Endothelial cell of umbilical vein (primary cell): ENCODE measurements around the gene CCDC6. TPM values are rescaled to one million over a fixed set of nuclear protein-coding genes. Genes with fewer than 3 reads are reported as not detected.

ENCODE experiments used
- Bru-seq: library from RNA; stranded (reverse); fragments of 400-500 nt; gene quantifications from one replicate; lab custom pipeline; 2021; lab: Mats Ljungman, UMichigan
- BruChase-seq, 2 experiments: library from RNA; stranded (reverse); fragments of 400-500 nt; gene quantifications; one replicate each; lab custom pipeline; 2021; lab: Mats Ljungman, UMichigan
- BruUV-seq: library from RNA; stranded (reverse); fragments of 400-500 nt; replicated peaks from 2 replicates; lab custom pipeline; 2021; lab: Mats Ljungman, UMichigan
- CTCF ChIA-PET: fragments of 300-600, 350-600 bp; sonication (Branson Sonifier 250); formaldehyde crosslinking; loops from one replicate; lab custom pipeline; 2021; ENCODE audit warnings: antibody characterized with exemption, inconsistent platforms; lab: Charles Lee
- POLR2A ChIA-PET: fragments of 300-600, 350-600 bp; sonication (Branson Sonifier 250); formaldehyde crosslinking; loops from one replicate; lab custom pipeline; 2021; ENCODE audit warnings: antibody characterized with exemption, inconsistent platforms; lab: Charles Lee
- DNase-seq: peaks from one replicate; pipeline ENCODE4 v3.0.0-alpha.2; 2011; ENCODE audit warnings: low read depth, low spot score
- FAIRE-seq: peaks from 2 replicates; lab custom pipeline; 2011; peaks lifted over from hg19 to GRCh38; lab: Jason Lieb, UNC
- H2AFZ ChIP-seq: 2 replicates; pipeline ENCODE4 v1.6.0; 2012; ENCODE audit warnings: low read depth, low read length, control low read depth, inconsistent platforms
- H3K27ac ChIP-seq: 2 replicates; pipeline ENCODE4 v1.5.1; 2011; ENCODE audit warnings: low read depth, mild to moderate bottlenecking, control low read depth, low read length, moderate library complexity; ENCODE audit not compliant: insufficient read depth
- H3K27me3 ChIP-seq, 2 experiments: 2 replicates each; pipeline versions ENCODE4 v1.6.0 to v1.6.1; 2011; ENCODE audit warnings: low read length in 2 of 2, mixed read lengths in 1 of 2; ENCODE audit not compliant: control insufficient read depth in 2 of 2, insufficient read depth in 2 of 2
- H3K36me3 ChIP-seq, 2 experiments: 2 replicates in 1 of 2; 3 replicates in 1 of 2; pipeline ENCODE4 v1.5.1; 2011; ENCODE audit warnings: low read length in 2 of 2, mild to moderate bottlenecking in 1 of 2, moderate library complexity in 1 of 2; ENCODE audit not compliant: control insufficient read depth in 2 of 2, insufficient read depth in 2 of 2; ENCODE audit errors: extremely low read depth in 1 of 2
- H3K4me1 ChIP-seq: 3 replicates; pipeline ENCODE4 v1.5.1; 2011; ENCODE audit warnings: mild to moderate bottlenecking, low read length; ENCODE audit not compliant: control insufficient read depth, insufficient read depth; ENCODE audit errors: extremely low read depth
- H3K4me2 ChIP-seq: 2 replicates; pipeline ENCODE4 v1.6.1; 2011; ENCODE audit warnings: low read length, control low read depth, mixed read lengths; ENCODE audit not compliant: insufficient read depth
- H3K4me3 ChIP-seq, 3 experiments: fragments of 200-600 bp in 1 of 3; sonication (generic), shearing (Covaris generic) in 1 of 3; replicated peaks in 1 of 3; 2 replicates each; pipeline ENCODE4 v1.5.1; 2011 to 2016; ENCODE audit warnings: control low read depth in 3 of 3, low read length in 3 of 3, mild to moderate bottlenecking in 2 of 3, inconsistent platforms in 1 of 3, low read depth in 1 of 3, moderate library complexity in 1 of 3; ENCODE audit not compliant: insufficient read depth in 1 of 3
- H3K79me2 ChIP-seq: 2 replicates; pipeline ENCODE4 v1.6.0; 2012; ENCODE audit warnings: low read length, inconsistent platforms; ENCODE audit not compliant: control insufficient read depth, insufficient read depth
- H3K9ac ChIP-seq: replicated peaks from 2 replicates; pipeline ENCODE3; 2011; ENCODE audit warnings: low read length, control low read depth; ENCODE audit not compliant: insufficient read depth; ENCODE audit errors: extremely low read depth
- H3K9me1 ChIP-seq: replicated peaks from 3 replicates; pipeline ENCODE4 v1.6.0; 2011; ENCODE audit warnings: mild to moderate bottlenecking, low read length; ENCODE audit not compliant: control insufficient read depth, insufficient read depth; ENCODE audit errors: extremely low read depth
- H3K9me3 ChIP-seq: replicated peaks from 2 replicates; pipeline ENCODE4 v1.5.1; 2012; ENCODE audit warnings: low read length, inconsistent platforms; ENCODE audit not compliant: control insufficient read depth, insufficient read depth
- H4K20me1 ChIP-seq: replicated peaks from 2 replicates; pipeline ENCODE3; 2011; ENCODE audit warnings: mild to moderate bottlenecking, low read length; ENCODE audit not compliant: control insufficient read depth, insufficient read depth; ENCODE audit errors: extremely low read depth
- EZH2 ChIP-seq: IDR thresholded peaks from 2 replicates; pipeline ENCODE4 v1.6.1; 2012; ENCODE audit warnings: borderline replicate concordance, low read depth, mild to moderate bottlenecking, moderate library complexity, low read length, inconsistent platforms; ENCODE audit not compliant: severe bottlenecking
- FOS ChIP-seq: IDR thresholded peaks from 2 replicates; pipeline ENCODE4 v1.6.1; 2011; ENCODE audit warnings: mild to moderate bottlenecking, low read length, moderate library complexity, borderline replicate concordance; ENCODE audit not compliant: insufficient read depth
- GATA2 ChIP-seq: IDR thresholded peaks from 2 replicates; pipeline ENCODE4 v1.7.0; 2011; ENCODE audit warnings: low read depth, mild to moderate bottlenecking, moderate library complexity, mixed read lengths, low read length; ENCODE audit not compliant: insufficient read length, insufficient read depth
- JUN ChIP-seq: IDR thresholded peaks from 2 replicates; pipeline ENCODE4 v1.6.1; 2011; ENCODE audit warnings: borderline replicate concordance, low read depth; ENCODE audit not compliant: insufficient read length, insufficient read depth
- MYC ChIP-seq: IDR thresholded peaks from one replicate; pipeline ENCODE4 v1.6.1; 2011; ENCODE audit warnings: mild to moderate bottlenecking, low read depth, low read length
- POLR2A ChIP-seq: IDR thresholded peaks from 2 replicates; pipeline ENCODE4 v1.6.1; 2012; ENCODE audit warnings: low read depth, mild to moderate bottlenecking, control low read depth, low read length
- POLR2AphosphoS5 ChIP-seq: IDR thresholded peaks from 2 replicates; pipeline ENCODE4 v1.6.1; 2012; ENCODE audit warnings: low read depth, mild to moderate bottlenecking, control low read depth, low read length, moderate library complexity; ENCODE audit not compliant: insufficient read depth
- dilution Hi-C: fragments of 300-500 bp; cut with MboI; formaldehyde crosslinking; loops from one replicate; pipeline ENCODE4 v1.15.0; 2019; ENCODE audit warnings: low sequenced_read_pairs; ENCODE audit not compliant: extremely low pct_ligation_motif_present
- intact Hi-C: fragments of 100-400 bp; cut with micrococcal nuclease; formaldehyde crosslinking; loops from one replicate; pipeline ENCODE4 v1.10.0; 2022
- long read RNA-seq: library from polyadenylated mRNA; stranded (forward); transcript quantifications from one replicate; pipeline ENCODE4 v2.0.0, GENCODE V29; 2021
- polyA minus RNA-seq, 3 experiments: library from RNA; depleted of rRNA, polyadenylated mRNA; stranded (reverse); fragments of >200 nt; gene quantifications; 1 replicate in 1 of 3; 2 replicates in 2 of 3; pipeline ENCODE4 v1.2.3, GENCODE V29; 2011
- polyA plus RNA-seq, 4 experiments: library from polyadenylated mRNA; depleted of rRNA in 3 of 4; stranded (reverse) in 3 of 4; unstranded in 1 of 4; fragments of >200 nt; gene quantifications; 2 replicates each; pipeline versions ENCODE4 v1.2.1 to v1.2.3, GENCODE V29; 2011 to 2012; ENCODE audit warnings: missing spikeins in 1 of 4
- total RNA-seq: library from RNA; stranded (reverse); gene quantifications from 2 replicates; pipeline ENCODE4 v1.2.3, GENCODE V29; 2021
- TF ChIP-seq, protein P1 (sequence below): IDR thresholded peaks from 2 replicates; pipeline ENCODE4 v1.6.1; 2011; ENCODE audit not compliant: insufficient read depth, insufficient read length
- TF ChIP-seq, protein P2 (sequence below), 2 donors: IDR thresholded peaks; 1 replicate in 1 of 2; 2 replicates in 1 of 2; pipeline ENCODE4 v1.5.1; 2011; ENCODE audit warnings: low read length in 2 of 2, mild to moderate bottlenecking in 2 of 2, moderate library complexity in 2 of 2, control low read depth in 1 of 2, inconsistent platforms in 1 of 2, low read depth in 1 of 2; ENCODE audit not compliant: insufficient read depth in 1 of 2; ENCODE audit errors: extremely low read depth in 1 of 2

Gene CCDC6
- total RNA-seq: 36.8 TPM in 2 replicates
- 15.7 and 16.8 TPM in 2 replicates for polyA plus RNA-seq
- 16.3 and 16.5 TPM in 2 replicates for polyA plus RNA-seq (2011; cell fraction: cytosol; rRNA removed)
- polyA plus RNA-seq (2011; cell fraction: nucleus; rRNA removed): 12.9 and 14.3 TPM in 2 replicates
- polyA plus RNA-seq (2012): 21.7 and 28.4 TPM in 2 replicates
- 37.8 and 45.7 TPM in 2 replicates for polyA minus RNA-seq
- 32.4 TPM for polyA minus RNA-seq (2011; cell fraction: cytosol; rRNA and poly(A)+ RNA removed)
- 23.0 and 30.5 TPM in 2 replicates for polyA minus RNA-seq (2011; cell fraction: nucleus; rRNA and poly(A)+ RNA removed)
- Bru-seq, nascent RNA: percentile 83 among the genes with signal in this experiment
- BruChase-seq, experiment 1, labeled RNA remaining after a 6-hour chase: percentile 88 among the genes with signal in this experiment
- BruChase-seq, experiment 2, labeled RNA remaining after a 2-hour chase: percentile 73 among the genes with signal in this experiment
- long read RNA-seq, full-length matches to known transcripts: 5 of 22 reads
- long read RNA-seq, partial matches to known transcripts: 8 of 22 reads
- long read RNA-seq, other reads (novel, unspliced or antisense): 9 of 22 reads

DNA sequence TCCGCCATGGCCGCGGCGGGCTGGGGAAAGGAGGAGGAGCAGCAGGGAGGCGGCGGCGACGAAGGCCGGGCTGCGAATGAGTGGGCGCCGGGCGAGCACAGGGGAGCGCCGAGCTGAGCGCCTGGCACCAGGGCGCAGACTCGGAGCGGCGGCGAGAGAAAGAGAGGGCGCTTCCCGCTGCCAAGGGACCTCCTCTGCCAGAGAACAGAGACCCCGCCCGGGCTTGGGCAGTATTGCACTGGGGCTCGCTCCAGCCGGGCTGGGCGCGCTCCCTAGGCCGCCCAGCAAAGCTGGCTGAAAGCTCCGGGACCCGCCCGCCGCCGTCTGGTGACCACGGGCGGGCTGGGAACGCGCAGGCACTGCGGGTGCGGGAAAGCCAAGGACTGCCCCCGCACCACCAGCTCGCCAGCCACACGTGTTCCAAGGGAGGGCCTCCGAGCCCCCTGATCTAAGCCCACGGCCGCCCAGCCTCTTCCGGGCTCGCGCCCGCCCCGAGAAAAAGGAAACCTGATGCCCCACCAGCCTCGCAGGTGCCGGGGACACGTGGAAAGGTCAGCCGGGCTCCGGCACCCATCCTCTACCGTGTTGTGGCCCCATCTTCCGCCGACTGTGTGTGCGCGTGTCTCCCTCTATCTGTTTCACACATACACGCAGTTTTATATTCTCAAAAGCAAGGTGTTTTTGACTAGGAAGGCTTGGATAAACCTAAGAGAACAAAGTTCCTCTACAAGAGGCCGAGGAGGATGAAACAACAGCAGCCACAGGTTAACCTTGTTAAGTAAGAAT lies at the start of gene CCDC6:
Gene CCDC6 (minus strand): TSS at position 140 of the 786 bp plus-strand sequence. CDS start 132 bp downstream, at position 8.
- BruUV-seq: TSS peak; percentile 66

More for the DNA sequence above, at the start of gene CCDC6:
- Histone ChIP-seq H4K20me1 (peaks cover 3% of the 10 kb centered on the region), H3K4me2 (peak within 1 kb of the TSS; percentile 98), H2AFZ (peak within 1 kb of the TSS; percentile 89), H3K4me3 (peak within 1 kb of the TSS; percentile 68 to 81 (median 77)), H3K36me3 (no peaks in the 10 kb centered on the region), H3K27ac (peak within 1 kb of the TSS; percentile 75), H3K4me1 (peaks cover 32% of the 10 kb centered on the region), H3K79me2 (peaks cover 44% of the 10 kb centered on the region), H3K9ac (peak within 1 kb of the TSS; percentile 85), H3K9me3 (no peaks in the 10 kb centered on the region), H3K27me3 (no peaks in the 10 kb centered on the region), H3K9me1 (no peaks in the 10 kb centered on the region)
- dilution Hi-C loops (no loop called here), intact Hi-C loops (loop anchor here (1.0 to 10.0 kb wide), 4 partner anchors 76 to 518 kb away; no protein-coding TSS in a partner anchor)
- FAIRE-seq: peak; percentile 78
- TF ChIP-seq FOS: peak; percentile 10
- TF ChIP-seq POLR2AphosphoS5: peak; percentile 89
- TF ChIP-seq, protein P1, sequence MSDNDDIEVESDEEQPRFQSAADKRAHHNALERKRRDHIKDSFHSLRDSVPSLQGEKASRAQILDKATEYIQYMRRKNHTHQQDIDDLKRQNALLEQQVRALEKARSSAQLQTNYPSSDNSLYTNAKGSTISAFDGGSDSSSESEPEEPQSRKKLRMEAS: peak; percentile 48
- peak; percentile 75 for TF ChIP-seq POLR2A
- TF ChIP-seq GATA2: no peak
- TF ChIP-seq EZH2: no peak
- TF ChIP-seq, protein P2, sequence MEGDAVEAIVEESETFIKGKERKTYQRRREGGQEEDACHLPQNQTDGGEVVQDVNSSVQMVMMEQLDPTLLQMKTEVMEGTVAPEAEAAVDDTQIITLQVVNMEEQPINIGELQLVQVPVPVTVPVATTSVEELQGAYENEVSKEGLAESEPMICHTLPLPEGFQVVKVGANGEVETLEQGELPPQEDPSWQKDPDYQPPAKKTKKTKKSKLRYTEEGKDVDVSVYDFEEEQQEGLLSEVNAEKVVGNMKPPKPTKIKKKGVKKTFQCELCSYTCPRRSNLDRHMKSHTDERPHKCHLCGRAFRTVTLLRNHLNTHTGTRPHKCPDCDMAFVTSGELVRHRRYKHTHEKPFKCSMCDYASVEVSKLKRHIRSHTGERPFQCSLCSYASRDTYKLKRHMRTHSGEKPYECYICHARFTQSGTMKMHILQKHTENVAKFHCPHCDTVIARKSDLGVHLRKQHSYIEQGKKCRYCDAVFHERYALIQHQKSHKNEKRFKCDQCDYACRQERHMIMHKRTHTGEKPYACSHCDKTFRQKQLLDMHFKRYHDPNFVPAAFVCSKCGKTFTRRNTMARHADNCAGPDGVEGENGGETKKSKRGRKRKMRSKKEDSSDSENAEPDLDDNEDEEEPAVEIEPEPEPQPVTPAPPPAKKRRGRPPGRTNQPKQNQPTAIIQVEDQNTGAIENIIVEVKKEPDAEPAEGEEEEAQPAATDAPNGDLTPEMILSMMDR (IDR thresholded peaks at IDR 0.05; ENCODE audit: extremely low read depth in 1 of 2, insufficient read depth in 1 of 2, low read depth in 1 of 2, low read length in 2 of 2): peak; percentile 64 to 82
- TF ChIP-seq JUN: no peak
- no peak for TF ChIP-seq MYC
- POLR2A ChIA-PET: interaction anchor here (1.0 to 1.2 kb wide), 3 partner anchors 30 to 76 kb away, joined by 3 to 4 read pairs (median 3); no protein-coding TSS in a partner anchor
- DNase-seq: peak; percentile 96
- CTCF ChIA-PET: interaction anchor here (0.6 to 3.1 kb wide), 17 partner anchors 8 to 280 kb away, joined by 3 to 34 read pairs (median 4); no protein-coding TSS in a partner anchor
